ENCODE measurements around the gene BTBD2.

The BTBD2 gene

GRCh38 chr19:1959928-1960589, 55.5 kb downstream of the BTBD2 start:
- DNase-seq (ENCODE audit: low read depth) = no peak

- no peak for DNase-seq (ENCODE audit: low read depth)
Measured at GRCh38 chr19:1957562-1958248, 57.8 kb downstream of the BTBD2 start.

- no peak for DNase-seq (ENCODE audit: low read depth)
Measured at GRCh38 chr19:1956868-1957492, 58.5 kb downstream of the BTBD2 start.

GRCh38 chr19:1956122-1956494, 59.4 kb downstream of the BTBD2 start:
- no peak for DNase-seq (ENCODE audit: low read depth)

GRCh38 chr19:1955171-1956121, 60.1 kb downstream of the BTBD2 start:
- DNase-seq (ENCODE audit: low read depth) = no peak

- no peak for DNase-seq (ENCODE audit: low read depth)
Measured at GRCh38 chr19:1954532-1954933, 61.0 kb downstream of the BTBD2 start.

- no peak for DNase-seq (ENCODE audit: low read depth)
Measured at GRCh38 chr19:1953441-1954094, 61.9 kb downstream of the BTBD2 start.

- DNase-seq (ENCODE audit: low read depth) = no peak
Measured at GRCh38 chr19:1953037-1953436, 62.5 kb downstream of the BTBD2 start.

GRCh38 chr19:1952635-1953034, 62.9 kb downstream of the BTBD2 start:
- no peak for DNase-seq (ENCODE audit: low read depth)

GRCh38 chr19:1950640-1951039, 64.9 kb downstream of the BTBD2 start:
- no peak for DNase-seq (ENCODE audit: low read depth)

GRCh38 chr19:1949304-1950101, 66.0 kb downstream of the BTBD2 start:
- DNase-seq (ENCODE audit: low read depth) = no peak

GRCh38 chr19:1947651-1948209, 67.8 kb downstream of the BTBD2 start:
- DNase-seq (ENCODE audit: low read depth) = no peak

- DNase-seq (ENCODE audit: low read depth) = no peak
Measured at GRCh38 chr19:1945899-1946298, 69.6 kb downstream of the BTBD2 start.

- no peak for DNase-seq (ENCODE audit: low read depth)
Measured at GRCh38 chr19:1944916-1945561, 70.5 kb downstream of the BTBD2 start.

- DNase-seq (ENCODE audit: low read depth) = no peak
Measured at GRCh38 chr19:1944088-1944915, 71.2 kb downstream of the BTBD2 start.

- no peak for DNase-seq (ENCODE audit: low read depth)
Measured at GRCh38 chr19:1943661-1944087, 71.8 kb downstream of the BTBD2 start.

- no peak for DNase-seq (ENCODE audit: low read depth)
Measured at GRCh38 chr19:1942934-1943555, 72.5 kb downstream of the BTBD2 start.

GRCh38 chr19:1942078-1942933, 73.2 kb downstream of the BTBD2 start:
- no peak for DNase-seq (ENCODE audit: low read depth)
